ENCODE results near the gene LAMB1. TPM values are rescaled to one million over a fixed set of nuclear protein-coding genes. Genes with fewer than 3 reads are reported as not detected.
"Not testable (repeated sequence)": the region's sequence is repeated elsewhere in the genome, so short reads cannot be mapped to it uniquely, and the experiment has no call there.

The LAMB1 gene
- total RNA-seq, 4 donors from 2014 or later: 406 to 668 (median 535) TPM

DNA sequence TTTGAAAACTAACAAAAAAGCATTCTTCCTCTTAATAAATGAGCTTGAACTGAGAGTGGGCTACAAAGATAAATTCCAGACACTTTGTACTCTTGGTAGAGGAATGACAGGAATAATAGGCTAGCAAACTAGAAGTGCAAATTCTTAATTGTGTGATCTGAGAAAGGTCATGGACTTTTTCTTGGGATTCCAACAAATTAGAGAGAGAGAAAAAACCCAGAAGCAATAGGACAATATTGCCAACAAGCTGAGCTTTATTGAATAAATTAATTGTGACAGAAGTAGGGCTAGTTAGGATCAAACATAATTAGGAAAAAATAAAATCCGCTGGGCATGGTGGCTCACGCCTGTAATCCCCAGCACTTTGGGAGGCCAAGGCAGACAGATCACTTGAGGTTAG is 41.4 kb upstream of the LAMB1 start:
- DNase-seq (ENCODE audit: low spot score) (no peak), ATAC-seq (ENCODE audit: low FRiP score) (no peak)
- TF ChIP-seq CTCF (IDR thresholded peaks at IDR 0.05): no peak

GRCh38 chr7:108038986-108039385 is 36.0 kb upstream of the LAMB1 start:
- no peak for TF ChIP-seq CTCF (IDR thresholded peaks at IDR 0.05)
- ATAC-seq (ENCODE audit: low FRiP score): no peak
- no peak for DNase-seq (ENCODE audit: low spot score)

GRCh38 chr7:108037741-108038140 is 34.8 kb upstream of the LAMB1 start:
- ATAC-seq (ENCODE audit: low FRiP score): no peak
- no peak for TF ChIP-seq CTCF (IDR thresholded peaks at IDR 0.05)

DNA sequence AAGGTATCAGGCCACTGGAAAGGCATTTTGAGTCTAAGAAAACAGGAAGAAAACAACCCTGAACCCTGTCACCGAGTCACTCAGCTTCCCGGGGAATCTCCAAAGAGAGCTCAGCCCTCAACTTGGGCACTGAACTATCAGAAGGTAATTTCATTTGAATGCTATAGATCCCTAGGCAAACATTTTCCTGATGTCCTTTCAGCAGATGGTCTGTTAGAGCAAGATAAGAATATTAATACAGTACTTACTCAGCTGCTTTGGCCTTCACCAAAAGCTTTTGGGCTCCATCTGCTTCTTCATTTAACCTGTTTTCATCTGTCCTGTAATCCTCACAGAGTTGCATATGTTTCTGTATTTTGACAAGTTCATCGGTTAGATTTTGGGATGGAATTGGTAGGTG is 34.2 kb upstream of the LAMB1 start:
- ATAC-seq (ENCODE audit: low FRiP score): no peak
- no peak for TF ChIP-seq CTCF (IDR thresholded peaks at IDR 0.05)
- no peak for DNase-seq (ENCODE audit: low spot score)

More at GRCh38 chr7:108037741-108038140, 34.8 kb upstream of the LAMB1 start:
- no peak for DNase-seq (ENCODE audit: low spot score)

DNA sequence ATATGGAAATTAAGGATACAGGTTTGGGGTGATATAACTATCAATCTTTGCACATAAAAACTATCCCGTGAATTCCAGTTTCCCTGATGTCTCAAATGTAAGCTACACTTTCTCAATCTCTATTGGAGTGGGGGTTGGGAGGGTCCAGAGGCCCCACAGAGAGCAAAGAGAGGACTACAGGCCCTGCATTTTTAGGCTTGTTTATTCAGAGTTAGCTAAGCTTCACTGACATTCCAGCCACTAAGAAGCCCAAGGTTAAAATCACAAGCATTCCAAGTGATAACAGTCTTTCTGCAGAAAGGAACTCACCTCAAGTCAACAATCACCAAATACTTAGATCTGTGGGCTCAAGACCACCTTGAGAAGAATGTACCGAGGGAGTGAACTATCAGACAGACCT is 31.6 kb upstream of the LAMB1 start:
- DNase-seq (ENCODE audit: low spot score) (no peak), ATAC-seq (ENCODE audit: low FRiP score) (no peak)
- TF ChIP-seq CTCF (IDR thresholded peaks at IDR 0.05): no peak

- no peak for DNase-seq (ENCODE audit: low spot score)
These were observed 31.0 kb upstream of the LAMB1 start for GRCh38 chr7:108033776-108034497.

DNA sequence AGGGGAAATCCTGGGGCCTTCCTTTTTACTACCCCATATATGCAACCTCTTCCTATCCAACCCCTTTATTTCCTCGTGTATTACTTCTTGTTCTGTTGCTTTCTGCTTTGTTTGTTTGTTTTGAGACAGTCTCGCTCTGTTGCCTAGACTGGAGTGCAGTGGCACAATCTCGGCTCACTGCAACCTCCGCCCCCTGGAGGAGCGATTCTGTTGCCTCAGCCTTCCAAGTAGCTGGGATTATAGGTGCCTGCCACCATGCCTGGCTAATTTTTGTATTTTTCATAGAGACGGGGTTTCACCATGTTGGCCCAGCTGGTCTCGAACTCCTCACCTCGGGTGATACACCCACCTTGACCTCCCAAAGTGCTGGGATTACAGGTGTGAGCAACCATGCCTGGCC is 30.3 kb upstream of the LAMB1 start:
- ATAC-seq (ENCODE audit: low FRiP score); DNase-seq (ENCODE audit: low spot score): not testable (repeated sequence)

More at GRCh38 chr7:108033776-108034497, 31.0 kb upstream of the LAMB1 start:
- no peak for ATAC-seq (ENCODE audit: low FRiP score)
- TF ChIP-seq CTCF (IDR thresholded peaks at IDR 0.05): no peak
